ELF-1 (cell line): ENCODE data around the gene ALDH16A1.
"Not testable (repeated sequence)": the region's sequence is repeated elsewhere in the genome, so short reads cannot be mapped to it uniquely, and the experiment has no call there.

ENCODE experiments used
- DNase-seq: peaks from one replicate; pipeline ENCODE4 v3.0.0-alpha.2; 2016; ENCODE audit warnings: low read depth, low spot score

Gene ALDH16A1

GRCh38 chr19:49440439-49441209, 12.4 kb upstream of the ALDH16A1 start:
- no peak for DNase-seq

GRCh38 chr19:49441210-49441959, 11.6 kb upstream of the ALDH16A1 start, which contains the start of gene SLC17A7:
TSS of gene SLC17A7 (minus strand) at chr19:49441527. CDS start at chr19:49441379, 148 bp downstream.
- DNase-seq, result peak; percentile 51

GRCh38 chr19:49441960-49442350, 11.1 kb upstream of the ALDH16A1 start:
- no peak for DNase-seq

- no peak for DNase-seq
These were observed 10.7 kb upstream of the ALDH16A1 start for GRCh38 chr19:49442354-49442753.

- peak; percentile 85 for DNase-seq
These were observed 10.2 kb upstream of the ALDH16A1 start for GRCh38 chr19:49442771-49443365.

- peak; percentile 99 for DNase-seq
These were observed 9.5 kb upstream of the ALDH16A1 start for GRCh38 chr19:49443366-49444099.

- not testable (repeated sequence) for DNase-seq
These were observed 8.8 kb upstream of the ALDH16A1 start for GRCh38 chr19:49444100-49444700.

- DNase-seq, result no peak
These were observed 7.0 kb upstream of the ALDH16A1 start for GRCh38 chr19:49445997-49446396.

GRCh38 chr19:49447485-49448431, 5.3 kb upstream of the ALDH16A1 start:
- no peak for DNase-seq

GRCh38 chr19:49448432-49448786, 4.6 kb upstream of the ALDH16A1 start:
- DNase-seq, result no peak

- DNase-seq, result no peak
These were observed 2.6 kb upstream of the ALDH16A1 start for GRCh38 chr19:49450405-49450804.

GRCh38 chr19:49451430-49452181, 1.4 kb upstream of the ALDH16A1 start, which contains the start of gene PIH1D1:
TSS of gene PIH1D1 (minus strand) at chr19:49451814. CDS start at chr19:49451574, 240 bp downstream.
- peak; percentile 99 for DNase-seq

GRCh38 chr19:49453757-49454240, 774 bp downstream of the ALDH16A1 start:
- DNase-seq, result no peak

- no peak for DNase-seq
These were observed 2.7 kb downstream of the ALDH16A1 start for GRCh38 chr19:49455773-49456172.

GRCh38 chr19:49456326-49456725, 3.3 kb downstream of the ALDH16A1 start:
- DNase-seq, result no peak

GRCh38 chr19:49458567-49458903, 5.5 kb downstream of the ALDH16A1 start:
- DNase-seq, result no peak

GRCh38 chr19:49459388-49459787, 6.4 kb downstream of the ALDH16A1 start:
- no peak for DNase-seq

- not testable (repeated sequence) for DNase-seq
These were observed 8.1 kb downstream of the ALDH16A1 start for GRCh38 chr19:49461130-49461529.

- no peak for DNase-seq
These were observed 8.6 kb downstream of the ALDH16A1 start for GRCh38 chr19:49461656-49462055.
